Gastroesophageal sphincter (tissue), 4 donors: ENCODE data around the gene SLAMF9. TPM values are rescaled to one million over a fixed set of nuclear protein-coding genes. Genes with fewer than 3 reads are reported as not detected.

Source experiments
- ATAC-seq: fragments of 150-250 bp; one replicate; pipeline ENCODE4 v1.9.1; 2016; ENCODE audit warnings: mild to moderate bottlenecking, moderate library complexity
- H3K27ac ChIP-seq, 4 donors: fragments of 200-600 bp; sonication (generic) in 3 of 4; 1 replicate in 3 of 4; 2 replicates in 1 of 4; pipeline ENCODE4 v1.5.1; 2016 to 2019
- H3K27me3 ChIP-seq: fragments of 200-600 bp; sonication (generic); one replicate; pipeline ENCODE4 v1.5.1; 2019
- H3K36me3 ChIP-seq, 2 donors: fragments of 200-600 bp; sonication (generic); one replicate each; pipeline ENCODE4 v1.5.1; 2019; ENCODE audit warnings: control low read depth in 1 of 2
- H3K4me1 ChIP-seq, 3 donors: fragments of 200-600 bp; sonication (generic); 1 replicate in 2 of 3; 2 replicates in 1 of 3; pipeline ENCODE4 v1.5.1; 2016 to 2019; ENCODE audit warnings: control low read depth in 2 of 3
- H3K4me3 ChIP-seq, 2 donors: fragments of 200-600 bp; sonication (generic); one replicate each; pipeline ENCODE4 v1.5.1; 2019; ENCODE audit warnings: mild to moderate bottlenecking in 1 of 2, moderate library complexity in 1 of 2
- H3K9me3 ChIP-seq, 3 donors: fragments of 200-600 bp; sonication (generic); one replicate each; pipeline ENCODE4 v1.5.1; 2017 to 2019; ENCODE audit warnings: control low read depth in 2 of 3
- EP300 ChIP-seq: sonication (generic); formaldehyde crosslinking; IDR thresholded peaks from one replicate; pipeline ENCODE4 v1.6.1; 2017; ENCODE audit warnings: antibody characterized with exemption, mild to moderate bottlenecking
- POLR2A ChIP-seq, 2 donors: fragments of 450-650 bp; IDR thresholded peaks; one replicate each; pipeline ENCODE4 v1.6.1; 2017; ENCODE audit warnings: antibody characterized with exemption in 2 of 2, mild to moderate bottlenecking in 2 of 2, moderate library complexity in 1 of 2
- POLR2AphosphoS5 ChIP-seq: sonication (generic); formaldehyde crosslinking; IDR thresholded peaks from one replicate; pipeline ENCODE4 v1.6.1; 2017; ENCODE audit warnings: antibody characterized with exemption
- WGBS, 2 donors: methylation state at CpG; one replicate each; pipeline ENCODE4 v1.1.5; 2018; ENCODE audit warnings: low coverage in 1 of 2; 5-methylcytosine and 5-hydroxymethylcytosine counted together
- total RNA-seq, 4 donors: library from RNA; depleted of rRNA; stranded (reverse); fragments of >200 nt; gene quantifications; one replicate each; pipeline ENCODE4 v1.1.0, GENCODE V29; 2016
- TF ChIP-seq, protein P1 (sequence below), 4 experiments: fragments of 200-600 bp in 2 of 4; fragments of 450-650 bp in 2 of 4; sonication (generic) in 1 of 4; IDR thresholded peaks; one replicate each; pipeline ENCODE4 v1.5.1; 2017 to 2019; ENCODE audit warnings: antibody characterized with exemption in 4 of 4, mild to moderate bottlenecking in 2 of 4, moderate library complexity in 2 of 4

SLAMF9 gene
- total RNA-seq, 4 donors from 2014 or later: not detected

DNA sequence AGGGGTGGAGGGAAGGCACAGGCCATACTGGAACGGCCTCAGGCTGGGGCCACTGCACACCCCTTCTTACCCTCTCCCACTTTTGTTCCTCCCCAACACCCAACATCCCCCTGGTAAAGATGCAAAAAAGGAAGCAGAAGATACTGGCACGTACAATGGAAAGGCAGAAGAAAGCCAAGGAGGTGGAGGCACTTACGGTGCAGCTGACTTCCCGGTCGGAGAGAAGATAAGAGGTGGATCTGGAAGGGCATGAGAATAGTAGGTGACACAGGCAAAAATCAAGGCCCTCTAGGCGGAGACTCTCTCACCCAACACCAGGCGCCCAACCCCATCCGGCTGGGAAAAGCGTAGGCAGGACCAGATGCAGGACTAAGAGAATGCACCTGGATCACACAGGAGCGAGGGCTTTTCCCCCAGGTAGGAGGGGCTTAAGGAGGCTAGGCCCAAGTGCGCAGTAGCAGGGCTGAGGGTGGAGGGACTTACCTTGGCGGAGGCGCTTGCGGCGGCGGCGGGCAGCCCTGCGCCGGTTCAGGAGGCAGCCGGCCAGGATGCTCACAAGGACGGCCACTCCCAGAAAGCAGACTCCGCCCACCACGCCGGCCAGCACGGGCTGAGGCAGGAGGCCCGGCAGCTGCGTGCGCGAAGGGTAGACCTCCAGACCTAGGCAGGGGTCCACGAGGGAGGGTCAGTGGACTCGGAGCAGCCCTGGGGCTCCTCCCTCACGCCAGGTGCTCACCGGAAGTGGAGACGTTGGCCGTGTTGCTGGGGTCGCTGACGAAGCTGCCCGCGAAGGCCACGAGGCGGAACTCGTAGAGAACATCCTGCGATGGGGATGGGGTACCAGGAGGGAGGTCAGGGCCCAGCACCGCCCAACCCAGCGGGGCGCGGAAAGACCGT is 24.6 kb downstream of the SLAMF9 start:
- no peak for ATAC-seq
- 78 to 80% methylated on average over 4 to 11 of the region's 48 CpGs for WGBS, 2 donors
- peaks cover 0 to 13% (median 5%) of the 10 kb centered on the region in 3 donors for H3K4me1 ChIP-seq
- H3K4me3 ChIP-seq: no peak overlapping the region
- no peak overlapping the region for H3K27ac ChIP-seq
- H3K9me3 ChIP-seq: no peaks in the 10 kb centered on the region
- peaks cover 6% of the 10 kb centered on the region for H3K27me3 ChIP-seq
- TF ChIP-seq, protein P1, sequence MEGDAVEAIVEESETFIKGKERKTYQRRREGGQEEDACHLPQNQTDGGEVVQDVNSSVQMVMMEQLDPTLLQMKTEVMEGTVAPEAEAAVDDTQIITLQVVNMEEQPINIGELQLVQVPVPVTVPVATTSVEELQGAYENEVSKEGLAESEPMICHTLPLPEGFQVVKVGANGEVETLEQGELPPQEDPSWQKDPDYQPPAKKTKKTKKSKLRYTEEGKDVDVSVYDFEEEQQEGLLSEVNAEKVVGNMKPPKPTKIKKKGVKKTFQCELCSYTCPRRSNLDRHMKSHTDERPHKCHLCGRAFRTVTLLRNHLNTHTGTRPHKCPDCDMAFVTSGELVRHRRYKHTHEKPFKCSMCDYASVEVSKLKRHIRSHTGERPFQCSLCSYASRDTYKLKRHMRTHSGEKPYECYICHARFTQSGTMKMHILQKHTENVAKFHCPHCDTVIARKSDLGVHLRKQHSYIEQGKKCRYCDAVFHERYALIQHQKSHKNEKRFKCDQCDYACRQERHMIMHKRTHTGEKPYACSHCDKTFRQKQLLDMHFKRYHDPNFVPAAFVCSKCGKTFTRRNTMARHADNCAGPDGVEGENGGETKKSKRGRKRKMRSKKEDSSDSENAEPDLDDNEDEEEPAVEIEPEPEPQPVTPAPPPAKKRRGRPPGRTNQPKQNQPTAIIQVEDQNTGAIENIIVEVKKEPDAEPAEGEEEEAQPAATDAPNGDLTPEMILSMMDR (IDR thresholded peaks at IDR 0.05): no peak
- no peak for TF ChIP-seq POLR2AphosphoS5
- no peaks in the 10 kb centered on the region for H3K36me3 ChIP-seq

GRCh38 chr1:159928491-159929050 is 25.5 kb downstream of the SLAMF9 start:
- H3K27ac ChIP-seq: no peak overlapping the region
- no peak overlapping the region for H3K4me3 ChIP-seq
- H3K4me1 ChIP-seq: peaks cover 0 to 20% (median 5%) of the 10 kb centered on the region in 3 donors
- no peaks in the 10 kb centered on the region for H3K36me3 ChIP-seq
- H3K9me3 ChIP-seq: no peaks in the 10 kb centered on the region
- peaks cover 6% of the 10 kb centered on the region for H3K27me3 ChIP-seq
- no CpG with 5 or more reads among the region's 18 CpGs for WGBS, 2 donors
- TF ChIP-seq EP300: no peak
- TF ChIP-seq POLR2A (IDR thresholded peaks at IDR 0.05): no peak
- TF ChIP-seq POLR2AphosphoS5: no peak
- TF ChIP-seq, protein P1 (IDR thresholded peaks at IDR 0.05): no peak
- no peak for ATAC-seq

GRCh38 chr1:159927849-159928431 is 26.1 kb downstream of the SLAMF9 start:
- Histone ChIP-seq H3K9me3 (no peaks in the 10 kb centered on the region), H3K4me3 (no peak overlapping the region), H3K36me3 (no peaks in the 10 kb centered on the region), H3K4me1 (peaks cover 0 to 26% (median 5%) of the 10 kb centered on the region in 3 donors), H3K27me3 (peaks cover 6% of the 10 kb centered on the region), H3K27ac (no peak overlapping the region)
- 58% methylated on average over 9 of the region's 13 CpGs; no CpG with 5 or more reads in 1 of the 2 donors for WGBS, 2 donors
- no peak for TF ChIP-seq POLR2A (IDR thresholded peaks at IDR 0.05)
- no peak for TF ChIP-seq POLR2AphosphoS5
- TF ChIP-seq EP300: no peak
- TF ChIP-seq, protein P1 (IDR thresholded peaks at IDR 0.05): no peak
- no peak for ATAC-seq

DNA sequence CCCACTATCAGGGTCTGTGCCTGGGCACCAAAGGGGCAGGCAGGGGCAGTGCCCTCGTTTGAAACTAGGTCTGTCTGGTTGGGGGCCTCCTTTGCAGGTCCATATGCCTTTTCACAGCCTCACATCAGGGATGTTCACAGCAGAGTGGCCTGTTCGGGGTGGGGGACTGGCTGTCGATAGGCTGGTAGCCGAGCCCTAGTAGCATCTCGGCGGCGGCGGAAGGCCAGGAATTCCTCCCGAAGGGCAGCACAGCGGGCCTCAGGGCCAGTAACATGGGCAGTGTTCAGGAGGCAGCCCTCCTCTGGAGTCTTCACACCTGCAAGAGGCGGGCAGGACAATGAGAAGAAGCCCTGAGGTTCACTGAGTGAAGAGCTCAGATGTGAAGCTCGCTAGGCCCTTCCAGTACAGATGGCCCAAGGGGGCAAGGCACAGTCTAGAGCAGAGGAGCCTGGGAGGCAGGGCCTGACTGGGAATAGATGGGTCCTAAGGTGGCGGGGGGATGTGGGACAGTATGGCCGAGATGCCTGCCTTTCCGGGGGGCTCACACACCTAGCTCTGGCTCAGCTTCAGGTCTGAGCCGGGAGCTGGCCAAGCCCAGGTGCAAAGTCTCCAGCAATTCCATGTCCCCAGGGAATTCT is 26.7 kb downstream of the SLAMF9 start:
- no peaks in the 10 kb centered on the region for H3K9me3 ChIP-seq
- WGBS, 2 donors: 85% methylated on average over 5 of the region's 16 CpGs; no CpG with 5 or more reads in 1 of the 2 donors
- ATAC-seq: no peak
- no peaks in the 10 kb centered on the region for H3K36me3 ChIP-seq
- no peak overlapping the region for H3K27ac ChIP-seq
- peaks cover 0 to 32% (median 5%) of the 10 kb centered on the region in 3 donors for H3K4me1 ChIP-seq
- no peak overlapping the region for H3K4me3 ChIP-seq
- H3K27me3 ChIP-seq: peaks cover 6% of the 10 kb centered on the region
- TF ChIP-seq EP300 (no peak), POLR2A (IDR thresholded peaks at IDR 0.05) (no peak), POLR2AphosphoS5 (no peak)
- TF ChIP-seq, protein P1 (IDR thresholded peaks at IDR 0.05): no peak
